NCI-H128 (cell line): ENCODE results near the gene PRSS48.
"Not testable (repeated sequence)": the region's sequence is repeated elsewhere in the genome, so short reads cannot be mapped to it uniquely, and the experiment has no call there.

ENCODE experiments used
- DNase-seq: peaks from one replicate; lab custom pipeline; 2025; ENCODE audit not compliant: unreplicated experiment; lab: John Stamatoyannopoulos, UW

Gene PRSS48, protein sequence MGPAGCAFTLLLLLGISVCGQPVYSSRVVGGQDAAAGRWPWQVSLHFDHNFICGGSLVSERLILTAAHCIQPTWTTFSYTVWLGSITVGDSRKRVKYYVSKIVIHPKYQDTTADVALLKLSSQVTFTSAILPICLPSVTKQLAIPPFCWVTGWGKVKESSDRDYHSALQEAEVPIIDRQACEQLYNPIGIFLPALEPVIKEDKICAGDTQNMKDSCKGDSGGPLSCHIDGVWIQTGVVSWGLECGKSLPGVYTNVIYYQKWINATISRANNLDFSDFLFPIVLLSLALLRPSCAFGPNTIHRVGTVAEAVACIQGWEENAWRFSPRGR

DNA sequence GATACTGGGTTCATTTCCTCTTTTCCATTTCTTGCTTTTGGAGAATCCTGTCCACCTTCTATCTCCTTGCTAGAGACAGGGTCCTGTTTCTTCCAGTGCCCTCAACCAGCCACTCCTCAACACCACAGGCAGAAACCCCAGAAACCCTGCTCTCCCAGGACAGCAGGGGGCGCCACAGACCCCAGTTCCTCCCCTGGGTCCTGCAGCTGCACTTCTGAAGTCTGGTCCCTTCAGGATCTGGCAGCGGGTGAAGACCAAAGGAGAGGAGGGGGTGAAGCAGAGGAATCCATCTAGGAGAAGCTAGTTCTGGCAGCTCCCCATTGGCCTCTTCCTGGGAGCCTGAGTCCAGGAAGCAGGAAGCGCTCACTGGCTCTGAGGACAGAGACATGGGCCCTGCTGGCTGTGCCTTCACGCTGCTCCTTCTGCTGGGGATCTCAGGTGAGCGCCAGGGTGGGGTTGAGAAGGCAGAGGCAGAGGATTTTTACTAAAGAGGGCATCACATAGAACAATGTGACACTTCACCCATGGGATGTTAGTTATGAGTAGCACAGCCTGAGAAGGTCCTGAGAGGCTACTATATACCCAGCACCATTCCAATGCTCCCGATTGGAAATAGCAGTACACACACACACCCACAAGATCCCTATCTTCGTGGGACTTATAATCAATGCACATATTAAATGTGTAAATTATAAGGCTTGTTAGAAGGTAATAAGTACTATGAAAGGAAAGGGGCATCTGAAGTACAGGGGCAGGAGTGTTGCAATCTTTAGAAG, at the start of gene PRSS48:
Gene PRSS48 (plus strand): TSS at position 375 of the 776 bp plus-strand sequence. CDS start 12 bp downstream, at position 387.
- no peak for DNase-seq

DNA sequence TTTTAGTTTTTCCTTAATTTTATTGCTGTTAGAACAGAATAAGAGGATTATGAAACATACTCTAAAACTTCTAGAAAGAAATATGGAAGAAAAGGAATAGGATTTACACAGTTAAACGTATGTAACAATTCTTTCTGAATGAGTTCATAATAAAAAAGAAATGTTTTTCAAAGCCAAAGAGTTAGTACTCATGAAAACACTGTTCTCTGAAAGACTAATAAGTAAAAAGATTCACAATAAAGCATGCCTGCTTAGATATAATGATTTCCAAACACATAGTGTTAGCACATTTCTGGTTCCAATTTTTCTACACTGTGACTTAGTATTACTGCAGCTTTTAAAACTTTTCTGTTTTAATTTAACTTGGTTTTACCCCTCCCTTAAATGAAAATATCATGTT, 49.8 kb upstream of the PRSS48 start:
- DNase-seq, result no peak

DNA sequence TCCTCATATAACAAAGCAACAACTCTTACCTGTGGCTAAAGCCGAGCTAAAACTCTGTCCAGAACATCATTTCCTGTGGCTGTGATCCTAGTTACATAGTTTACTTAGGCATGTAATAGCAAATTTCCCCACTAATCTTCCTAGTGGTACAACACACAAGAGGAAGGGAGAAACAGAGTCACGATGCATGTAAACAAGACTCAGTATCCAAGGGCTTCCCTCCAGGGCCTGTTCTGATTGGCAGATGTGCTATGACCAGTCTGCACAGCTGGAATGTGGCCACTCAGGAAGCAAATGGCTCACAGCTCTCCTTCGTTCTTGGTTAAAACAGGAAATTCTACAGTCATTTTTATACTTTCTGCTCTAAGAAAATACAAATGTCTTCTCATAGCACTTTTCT, 49.2 kb upstream of the PRSS48 start:
- DNase-seq, result no peak

DNA sequence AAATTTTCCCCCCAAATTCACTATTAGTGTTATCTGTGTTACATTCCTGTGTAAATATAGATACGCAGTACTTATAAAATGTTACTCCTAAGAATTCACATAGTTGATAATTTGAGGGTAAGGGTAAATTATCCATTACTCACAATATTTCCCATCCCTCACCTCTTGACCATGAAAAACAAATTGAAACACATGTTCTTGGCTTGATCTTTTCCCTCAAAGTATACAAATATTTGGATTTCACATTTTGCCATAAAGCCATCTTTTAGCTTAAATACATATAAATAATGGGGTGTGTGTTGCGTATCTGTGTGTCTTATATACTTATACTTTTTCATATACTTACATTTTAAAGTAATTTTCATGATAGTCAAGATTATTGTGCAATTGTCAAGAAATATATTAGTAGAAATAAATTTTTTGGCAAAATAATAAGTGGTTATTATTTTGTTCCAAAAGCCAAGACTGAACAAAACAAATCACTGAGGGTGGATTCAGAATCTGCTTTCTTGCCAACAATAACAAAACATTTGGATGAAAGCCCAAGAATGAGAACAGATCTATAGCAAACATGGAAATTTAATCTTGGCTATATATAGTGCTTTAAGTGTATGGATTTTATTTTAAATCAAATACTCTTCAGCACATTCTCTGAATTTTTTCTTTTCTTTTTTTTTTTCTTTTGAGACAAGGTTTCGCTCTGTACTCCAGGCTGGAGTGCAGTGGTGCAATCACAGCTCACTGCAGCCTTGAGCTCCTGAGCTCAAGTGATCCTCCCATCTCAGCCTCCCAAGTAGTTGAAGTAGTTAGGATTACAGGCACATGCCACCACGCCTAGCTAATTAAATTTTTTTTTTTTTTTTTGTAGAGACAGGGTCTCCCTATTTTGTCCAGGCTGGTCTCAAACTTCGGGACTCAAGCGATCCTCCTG, 48.5 kb upstream of the PRSS48 start:
- DNase-seq, result no peak

DNA sequence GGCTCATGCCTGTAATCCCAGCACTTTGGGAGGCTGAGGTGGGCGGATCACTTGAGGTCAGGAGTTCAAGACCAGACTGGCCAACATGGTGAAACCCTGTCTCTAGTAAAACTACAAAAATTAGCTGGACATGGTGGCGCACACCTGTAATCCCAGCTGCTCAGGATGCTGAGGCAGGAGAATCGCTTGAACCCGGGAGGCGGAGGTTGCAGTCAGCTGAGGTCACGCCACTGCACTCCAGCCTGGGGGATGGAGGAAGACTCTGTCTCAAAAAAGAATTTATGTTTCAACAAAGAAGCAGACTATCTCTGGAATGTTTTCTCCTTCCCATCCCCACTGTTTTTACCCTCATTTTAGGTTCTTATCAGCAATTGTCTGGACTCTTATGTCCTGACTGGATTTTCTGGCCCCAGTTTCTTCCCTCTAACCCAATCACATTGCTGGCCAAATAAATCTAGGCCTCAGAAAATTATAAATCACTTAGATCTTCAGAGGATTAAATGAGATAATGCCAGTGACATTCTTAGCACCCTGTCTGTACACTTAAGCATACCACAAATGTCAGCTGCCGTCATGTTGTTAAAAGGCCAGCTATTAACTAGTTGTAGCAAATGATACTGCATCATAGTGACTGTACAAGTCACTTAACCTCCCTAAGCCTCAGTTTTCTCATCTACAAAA, 44.9 kb upstream of the PRSS48 start:
- DNase-seq, result no peak

DNA sequence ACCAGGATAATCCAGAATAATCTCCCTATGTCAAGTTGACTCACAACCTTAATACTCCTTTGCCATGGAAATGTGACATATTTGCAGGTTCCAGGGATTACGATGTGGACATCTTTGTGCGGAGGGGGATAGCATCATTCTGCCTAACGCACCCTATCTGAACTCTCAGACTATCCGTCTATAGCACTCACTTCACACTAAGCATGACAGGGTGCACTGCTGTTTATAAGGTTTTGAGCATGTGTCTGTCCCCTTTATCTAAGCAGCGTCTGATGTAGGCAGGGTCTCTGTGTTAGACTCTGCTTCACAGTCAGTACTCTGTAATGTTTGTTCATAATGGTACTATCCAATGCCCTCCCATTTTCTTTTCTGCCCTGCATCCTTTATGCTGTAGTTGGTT, 43.4 kb upstream of the PRSS48 start:
- no peak for DNase-seq

DNA sequence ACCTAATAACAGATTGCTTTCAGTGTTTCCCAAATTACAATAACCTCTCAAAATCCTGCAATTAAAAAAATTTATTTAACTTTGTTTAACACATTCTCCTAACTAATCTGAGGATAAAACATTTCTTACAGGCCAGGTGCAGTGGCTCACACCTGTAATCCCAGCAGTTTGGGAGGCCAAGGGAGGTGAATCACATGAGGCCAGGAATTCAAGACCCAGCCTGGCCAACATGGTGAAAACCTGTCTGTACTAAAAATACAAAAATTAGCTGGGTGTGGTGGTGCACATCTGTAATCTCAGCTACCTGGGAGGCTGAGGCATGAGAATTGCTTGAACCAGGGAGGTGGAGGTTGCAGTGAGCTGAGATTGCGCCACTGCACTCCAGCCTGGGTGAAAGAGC, 41.6 kb upstream of the PRSS48 start:
- DNase-seq, result not testable (repeated sequence)

DNA sequence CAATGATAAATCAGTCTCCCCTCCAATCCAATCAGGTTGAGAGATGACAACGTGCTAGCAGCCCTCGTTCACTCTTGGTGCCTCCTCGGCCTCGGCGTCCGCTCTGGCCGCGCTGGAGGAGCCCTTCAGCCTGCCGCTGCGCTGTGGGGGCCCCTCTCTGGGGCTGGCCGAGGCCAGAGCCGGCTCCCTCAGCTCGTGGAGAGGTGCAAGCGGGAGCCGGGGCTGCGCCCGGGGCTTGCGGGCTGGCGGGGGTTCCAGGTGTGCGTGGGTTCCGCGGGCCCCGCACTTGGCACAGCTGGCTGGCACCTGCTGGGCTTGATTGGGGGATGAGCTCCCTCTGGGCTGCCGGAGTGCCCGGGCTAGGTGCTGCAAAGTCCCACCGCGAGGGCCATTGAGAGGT, 40.9 kb upstream of the PRSS48 start:
- DNase-seq, result no peak

DNA sequence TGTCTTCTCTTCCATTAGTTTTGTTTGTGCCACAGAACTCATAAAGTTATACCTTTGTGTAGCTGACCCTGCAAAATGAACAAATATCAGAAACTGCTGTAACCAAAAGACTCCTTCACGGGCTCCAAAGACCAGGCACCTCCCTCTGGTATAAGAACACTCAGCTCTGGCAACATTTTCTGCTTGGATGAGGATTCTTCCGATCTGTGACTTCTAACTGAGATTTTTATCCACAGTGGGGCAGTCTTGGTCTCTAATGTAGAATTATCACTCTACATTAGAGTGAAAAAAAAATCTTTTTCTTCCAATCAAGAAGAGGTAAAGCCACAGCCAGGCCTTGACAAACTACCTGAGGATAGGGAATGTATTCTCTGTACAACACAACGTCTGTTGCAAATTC, 38.5 kb upstream of the PRSS48 start:
- no peak for DNase-seq

DNA sequence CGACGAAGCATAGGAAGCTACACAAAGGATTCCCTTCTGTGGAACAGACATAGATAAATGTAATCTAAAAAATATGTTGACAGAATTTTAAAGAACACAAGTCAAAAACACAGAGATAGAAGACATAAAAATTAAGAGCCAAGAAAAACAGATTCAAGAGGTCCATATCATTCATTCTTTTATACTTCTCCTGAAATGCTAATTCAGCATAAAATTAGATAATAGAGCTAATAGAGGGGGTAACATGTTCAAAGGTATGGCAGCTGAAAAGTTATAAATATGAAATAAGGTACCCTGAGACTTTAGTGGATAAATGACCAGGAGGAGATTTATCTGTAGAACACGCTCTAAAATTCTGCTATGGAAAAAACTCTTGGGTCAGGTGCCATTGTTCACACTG, 37.4 kb upstream of the PRSS48 start:
- no peak for DNase-seq

DNA sequence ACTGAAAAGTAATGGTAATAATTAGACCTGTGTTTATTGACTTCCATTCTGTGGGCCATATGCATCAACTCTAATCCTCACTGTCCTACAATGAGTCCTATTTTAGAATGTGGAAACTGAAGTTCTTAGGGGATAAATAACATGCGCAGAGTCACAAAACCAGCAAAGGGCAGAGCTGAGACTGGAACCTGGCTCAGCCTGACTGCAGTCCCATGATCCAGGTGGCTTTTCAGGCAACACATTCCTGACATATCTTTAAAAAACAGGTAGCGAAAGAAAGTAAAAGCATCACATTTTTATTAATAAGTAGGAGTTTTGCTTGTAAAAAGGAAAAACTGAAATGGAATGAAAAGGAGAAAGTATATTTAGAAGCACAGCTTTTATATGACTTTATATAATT, 34.7 kb upstream of the PRSS48 start:
- no peak for DNase-seq

DNA sequence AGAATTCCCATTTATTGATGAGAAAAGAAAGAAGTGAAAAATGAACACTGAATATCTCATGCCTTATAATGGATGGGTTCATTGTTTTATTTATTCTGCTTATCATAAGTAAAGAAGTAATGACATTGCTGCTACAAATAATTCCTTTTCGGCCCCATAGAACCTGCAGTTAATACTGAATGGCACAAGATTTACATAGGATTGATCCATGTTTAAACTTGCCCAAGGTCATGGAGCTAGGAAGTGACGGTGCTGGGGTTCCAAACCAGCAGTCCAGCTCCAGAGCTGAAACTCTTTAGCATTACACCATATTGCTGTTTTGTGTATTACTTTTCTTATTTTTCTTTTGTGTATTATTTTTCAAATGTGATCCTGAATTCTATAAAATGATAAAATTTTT, 30.2 kb upstream of the PRSS48 start:
- DNase-seq, result no peak

DNA sequence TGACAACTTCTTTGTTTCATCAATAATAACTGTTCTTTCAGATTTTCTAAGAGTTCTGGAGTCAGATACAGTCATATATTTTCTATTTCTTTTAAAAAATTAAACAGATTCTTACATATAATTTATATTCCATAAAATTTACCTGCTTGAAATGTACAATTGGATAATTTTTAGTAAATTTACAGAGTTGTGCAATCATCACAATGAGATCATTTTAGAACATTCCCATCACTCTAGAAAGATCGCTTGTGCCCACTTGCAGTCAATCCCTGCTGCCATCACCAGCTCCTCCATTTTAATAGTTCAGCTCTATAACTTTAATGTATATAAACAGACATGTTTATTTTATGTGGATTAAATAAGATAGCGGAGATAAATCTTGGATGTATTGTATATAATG, 29.6 kb upstream of the PRSS48 start:
- no peak for DNase-seq

DNA sequence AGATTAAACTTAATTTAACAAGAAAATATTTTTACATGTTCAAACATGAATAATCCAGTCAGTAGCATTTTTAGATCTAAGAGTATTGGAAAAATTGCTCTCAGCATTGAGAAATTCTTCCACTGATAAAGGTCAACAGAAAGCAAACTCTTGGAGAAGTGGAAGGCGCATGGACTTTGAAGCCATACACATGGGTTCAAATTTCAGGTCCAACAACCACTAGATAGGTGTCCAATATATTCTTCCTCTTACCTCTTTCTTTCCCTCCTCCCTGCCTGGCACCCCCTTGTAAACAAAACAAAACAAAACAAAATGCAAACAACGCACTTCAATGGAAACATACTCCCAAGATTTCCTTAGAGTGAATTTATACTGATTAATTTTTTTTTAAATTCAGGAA, 28.4 kb upstream of the PRSS48 start:
- DNase-seq, result no peak

DNA sequence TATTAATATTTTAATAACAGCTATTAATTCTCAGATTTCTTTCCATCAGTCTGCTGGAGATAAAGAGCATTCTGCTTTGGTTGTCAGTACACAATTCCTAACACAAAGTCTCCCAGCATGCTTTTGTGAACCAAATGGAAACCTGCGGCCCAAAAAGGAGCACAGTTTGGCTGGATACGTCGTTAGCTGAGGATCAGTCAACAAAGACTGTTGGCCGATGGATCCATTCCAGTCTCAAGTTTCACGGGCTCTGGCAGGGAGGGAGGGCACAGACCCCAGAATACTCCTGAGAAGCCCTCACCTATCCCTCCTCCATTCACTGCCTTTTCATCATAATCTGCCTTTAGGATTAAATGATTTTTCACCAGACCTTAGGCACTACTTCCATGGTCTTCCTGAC, 26.3 kb upstream of the PRSS48 start:
- no peak for DNase-seq

DNA sequence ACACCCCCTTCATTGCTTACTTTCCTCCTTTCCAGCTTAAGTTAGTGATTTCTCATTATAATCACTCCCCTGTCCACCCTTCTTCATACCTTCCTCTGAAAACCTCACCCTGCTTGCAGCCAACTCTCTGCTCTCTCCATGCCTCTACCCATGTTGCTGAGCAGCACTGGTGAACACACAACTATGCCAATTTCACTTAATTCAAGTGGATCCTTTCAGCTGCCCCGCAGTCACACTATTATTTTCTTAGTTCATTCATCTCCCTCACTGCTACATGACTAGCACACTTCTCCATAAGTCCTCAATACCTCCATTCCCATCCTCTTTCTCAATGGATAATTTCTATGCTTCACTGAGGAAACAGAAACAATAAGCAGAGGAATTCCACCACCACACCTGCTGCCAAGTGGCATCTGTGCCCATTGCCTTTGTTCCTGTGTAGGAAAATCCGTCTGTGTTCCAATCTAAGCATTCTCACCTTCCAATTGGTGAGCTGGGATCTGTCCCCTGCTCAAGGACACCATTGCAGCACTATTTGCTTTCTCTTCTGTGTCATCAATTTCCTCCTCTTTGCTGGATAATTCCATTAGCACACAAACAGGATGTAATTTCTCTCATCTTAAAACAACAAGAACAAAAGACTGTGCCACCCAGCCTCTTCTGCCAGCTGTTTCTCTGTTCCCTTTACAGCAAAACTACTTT, 25.2 kb upstream of the PRSS48 start:
- no peak for DNase-seq

DNA sequence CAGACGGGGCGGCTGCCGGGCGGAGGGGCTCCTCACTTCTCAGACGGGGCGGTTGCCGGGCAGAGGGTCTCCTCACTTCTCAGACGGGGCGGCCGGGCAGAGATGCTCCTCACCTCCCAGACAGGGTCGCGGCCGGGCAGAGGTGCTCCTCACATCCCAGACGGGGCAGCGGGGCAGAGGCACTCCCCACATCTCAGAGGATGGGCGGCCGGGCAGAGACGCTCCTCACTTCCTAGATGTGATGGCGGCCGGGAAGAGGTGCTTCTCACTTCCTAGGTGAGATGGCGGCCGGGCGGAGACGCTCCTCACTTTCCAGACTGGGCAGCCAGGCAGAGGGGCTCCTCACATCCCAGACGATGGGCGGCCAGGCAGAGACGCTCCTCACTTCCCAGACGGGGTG, 21.7 kb upstream of the PRSS48 start:
- DNase-seq, result not testable (repeated sequence)

DNA sequence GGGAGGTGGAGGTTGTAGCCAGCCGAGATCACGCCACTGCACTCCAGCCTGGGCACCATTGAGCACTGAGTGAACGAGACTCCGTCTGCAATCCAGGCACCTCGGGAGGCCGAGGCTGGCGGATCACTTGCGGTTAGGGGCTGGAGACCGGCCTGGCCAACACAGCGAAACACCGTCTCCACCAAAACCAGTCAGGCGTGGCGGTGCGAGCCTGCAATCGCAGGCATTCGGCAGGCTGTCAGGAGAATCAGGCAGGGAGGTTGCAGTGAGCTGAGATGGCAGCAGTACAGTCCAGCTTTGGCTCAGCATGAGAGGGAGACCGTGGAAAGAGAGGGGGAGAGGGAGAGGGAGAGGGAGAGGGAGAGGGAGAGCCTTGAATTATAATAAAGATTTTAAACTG, 21.3 kb upstream of the PRSS48 start:
- not testable (repeated sequence) for DNase-seq

DNA sequence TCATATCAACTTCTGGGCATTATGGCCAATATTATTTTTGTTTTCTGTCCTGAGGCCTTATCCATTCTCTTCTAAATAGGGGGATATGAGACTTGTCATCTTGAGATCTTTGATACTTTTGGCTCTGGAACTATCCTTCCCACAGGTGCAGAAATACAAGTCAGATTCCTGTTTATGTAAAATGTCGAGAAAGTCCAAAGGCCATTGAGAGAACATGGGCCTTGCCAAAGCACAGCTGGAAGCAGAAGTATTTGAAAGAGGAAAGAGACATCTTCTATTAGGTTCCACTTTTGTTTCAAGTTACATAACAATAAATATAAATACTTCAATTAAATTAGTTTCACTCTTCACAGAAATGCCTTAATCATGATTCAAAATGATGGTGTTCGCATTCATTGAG, 20.8 kb upstream of the PRSS48 start:
- DNase-seq, result no peak

DNA sequence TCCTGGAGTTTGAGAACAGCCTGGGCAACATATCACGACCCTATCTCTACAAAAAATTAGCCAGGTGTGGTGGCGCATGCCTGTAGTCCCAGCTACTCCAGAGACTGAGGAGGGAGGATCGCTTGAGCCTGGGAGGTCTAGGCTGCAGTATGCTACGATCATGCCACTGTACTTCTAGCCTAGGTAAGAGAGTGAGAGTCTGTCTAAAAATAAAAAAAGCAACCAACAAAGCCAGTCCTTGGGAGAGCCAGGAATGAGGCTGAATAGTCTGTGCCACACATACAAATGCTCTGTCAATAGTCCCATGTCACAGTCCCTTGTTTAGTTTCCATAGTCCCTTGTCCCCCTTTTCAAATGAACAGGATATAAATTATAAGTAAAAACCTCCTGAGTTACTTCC, 19.3 kb upstream of the PRSS48 start:
- no peak for DNase-seq
